Thyroid gland (tissue), 4 donors: ENCODE measurements around the gene FRMD7.

ENCODE experiments used
- CTCF ChIP-seq, 6 experiments: fragments of 200-600 bp in 3 of 6; fragments of 450-650 bp in 3 of 6; sonication (generic) in 3 of 6; IDR thresholded peaks; one replicate each; pipeline ENCODE4 v1.5.1; 2016 to 2019; ENCODE audit warnings: antibody characterized with exemption in 6 of 6, mild to moderate bottlenecking in 2 of 6, inconsistent platforms in 1 of 6, moderate library complexity in 1 of 6
- POLR2A ChIP-seq, 2 donors: fragments of 450-650 bp; IDR thresholded peaks; one replicate each; pipeline ENCODE4 v1.6.1; 2017; ENCODE audit warnings: antibody characterized with exemption in 2 of 2, mild to moderate bottlenecking in 2 of 2, moderate library complexity in 1 of 2

GRCh38 chrX:132119821-132120515 is 7.9 kb downstream of the FRMD7 start:
- TF ChIP-seq CTCF (IDR thresholded peaks at IDR 0.05) (no peak), POLR2A (IDR thresholded peaks at IDR 0.05) (no peak)
